Lung microvascular endothelial cell (primary cell): Measurements from ENCODE around the gene RNF114. TPM values are rescaled to one million over a fixed set of nuclear protein-coding genes. Genes with fewer than 3 reads are reported as not detected.
"Not testable (repeated sequence)": the region's sequence is repeated elsewhere in the genome, so short reads cannot be mapped to it uniquely, and the experiment has no call there.

Experiments
- DNase-seq, 2 donors: peaks; one replicate each; pipeline versions ENCODE4 v3.0.0 to v3.0.0-alpha.2; 2010; ENCODE audit warnings: low read depth in 2 of 2
- total RNA-seq: library from RNA; depleted of rRNA; stranded (reverse); fragments of >200 nt; gene quantifications from 2 replicates; pipeline ENCODE4 v1.2.1, GENCODE V29; 2014

The RNF114 gene
- total RNA-seq, 1 donor from 2014 or later = 37.3 TPM

GRCh38 chr20:49925901-49926454, 10.2 kb upstream of the RNF114 start:
- DNase-seq = no peak

- peak; percentile 67 to 85 for DNase-seq
Observed at GRCh38 chr20:49928411-49929141, 7.6 kb upstream of the RNF114 start.

- no peak for DNase-seq
Observed at GRCh38 chr20:49929142-49929494, 7.1 kb upstream of the RNF114 start.

- DNase-seq = no peak
Observed at GRCh38 chr20:49935746-49936152, 448 bp upstream of the RNF114 start.

GRCh38 chr20:49937027-49937929, 1.1 kb downstream of the RNF114 start:
- no peak for DNase-seq

GRCh38 chr20:49938173-49939163, 2.3 kb downstream of the RNF114 start:
- peak in 1 of 2 donors; percentile 81 for DNase-seq

- DNase-seq = no peak
Observed at GRCh38 chr20:49941456-49941855, 5.3 kb downstream of the RNF114 start.

GRCh38 chr20:49942303-49942702, 6.1 kb downstream of the RNF114 start:
- no peak for DNase-seq

GRCh38 chr20:49942942-49943341, 6.7 kb downstream of the RNF114 start:
- DNase-seq = no peak

- peak in 1 of 2 donors; percentile 23 for DNase-seq
Observed at GRCh38 chr20:49945306-49945700, 9.1 kb downstream of the RNF114 start.

GRCh38 chr20:49945701-49946477, 9.7 kb downstream of the RNF114 start:
- no peak for DNase-seq

GRCh38 chr20:49948178-49948577, 12.0 kb downstream of the RNF114 start:
- no peak for DNase-seq

- DNase-seq = peak in 1 of 2 donors; percentile 66
Observed at GRCh38 chr20:49948809-49949507, 12.8 kb downstream of the RNF114 start.

GRCh38 chr20:49951151-49951550, 15.0 kb downstream of the RNF114 start:
- DNase-seq = peak in 1 of 2 donors; percentile 49

- DNase-seq = no peak
Observed at GRCh38 chr20:49955167-49955566, 19.0 kb downstream of the RNF114 start.

GRCh38 chr20:49955830-49956396, 19.7 kb downstream of the RNF114 start:
- not testable (repeated sequence) for DNase-seq

- DNase-seq = no peak
Observed at GRCh38 chr20:49956689-49957088, 20.5 kb downstream of the RNF114 start.

- peak in 1 of 2 donors; percentile 42 for DNase-seq
Observed at GRCh38 chr20:49957089-49957938, 21.1 kb downstream of the RNF114 start.
